ENCODE measurements around the gene PYGO2.

GRCh38 chr1:154992721-154993571 lies 31.4 kb upstream of the PYGO2 start:
- TF ChIP-seq USF2 (IDR thresholded peaks at IDR 0.05; ENCODE audit: low read length): no peak
- TF ChIP-seq YY1 (IDR thresholded peaks at IDR 0.05; ENCODE audit: low read depth, low read length): no peak
- no peak for TF ChIP-seq JUN (IDR thresholded peaks at IDR 0.05; ENCODE audit: low read depth, low read length)
- TF ChIP-seq SIRT6 (IDR thresholded peaks at IDR 0.05; ENCODE audit: low read length): no peak
- TF ChIP-seq POLR2AphosphoS5 (IDR thresholded peaks at IDR 0.05; ENCODE audit: low read depth, low read length): peak; percentile 65
- TF ChIP-seq POU5F1 (IDR thresholded peaks at IDR 0.05; ENCODE audit: low read depth, low read length): no peak
- TF ChIP-seq CTCF (IDR thresholded peaks at IDR 0.05; ENCODE audit: control extremely low read depth in 1 of 3, insufficient read depth in 1 of 3, low read depth in 1 of 3, low read length in 3 of 3): peak; percentile 45 to 51 (median 48)
- no peak for TF ChIP-seq SUZ12 (IDR thresholded peaks at IDR 0.05; ENCODE audit: low read length)
- no peak for TF ChIP-seq SP2 (IDR thresholded peaks at IDR 0.05; ENCODE audit: low read length)
- TF ChIP-seq GABPA (IDR thresholded peaks at IDR 0.05; ENCODE audit: borderline replicate concordance, insufficient read depth, low read length): no peak
- TF ChIP-seq RAD21 (IDR thresholded peaks at IDR 0.05 in 1 of 2, conservative IDR thresholded peaks at IDR 0.05 in 1 of 2; ENCODE audit: low read depth in 2 of 2, low read length in 2 of 2): peak; percentile 12 to 33; a peak in 2 of 4 replicates
- TF ChIP-seq SRF (IDR thresholded peaks at IDR 0.05; ENCODE audit: low read depth, low read length): no peak
- TF ChIP-seq CEBPB (IDR thresholded peaks at IDR 0.05; ENCODE audit: low read depth, low read length): no peak

Data from H1 (cell line).